Measurements from ENCODE around the gene KRT6A.

Gene KRT6A

DNA sequence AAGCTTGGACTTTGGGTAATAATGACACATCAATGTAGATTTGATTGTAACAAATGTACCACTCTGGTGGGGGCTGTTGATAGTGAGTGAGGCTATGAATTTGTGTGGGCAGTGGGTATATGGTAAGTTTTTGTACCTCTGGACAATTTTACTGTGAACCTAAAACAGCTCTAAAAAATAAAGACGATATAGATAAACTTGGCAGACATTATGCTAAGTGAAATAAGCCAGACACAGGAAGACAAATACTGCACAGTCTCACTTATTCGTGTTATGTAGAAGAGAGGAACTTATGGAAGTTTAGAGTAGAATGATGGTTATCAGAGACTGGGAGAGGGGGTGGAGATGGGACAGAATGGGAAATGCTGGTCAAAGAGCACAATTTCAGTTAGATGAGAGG, 28.2 kb downstream of the KRT6A start:
- no peaks in the 10 kb centered on the region; the same call in 1 of the 2 replicates for H3K27me3 ChIP-seq (replicated peaks; ENCODE audit: insufficient read depth, low read length)
- no peaks in the 10 kb centered on the region for H3K36me3 ChIP-seq (replicated peaks; ENCODE audit: insufficient read depth, low read length)
- no peaks in the 10 kb centered on the region for H3K4me1 ChIP-seq (ENCODE audit: low read length)
- no peak overlapping the region for H3K4me3 ChIP-seq (ENCODE audit: low read length)
- no peaks in the 10 kb centered on the region for H4K20me1 ChIP-seq (ENCODE audit: insufficient read depth, low read length)
- DNase-seq = no peak
- no peaks in the 10 kb centered on the region for H3K79me2 ChIP-seq (ENCODE audit: low read length)
- H3K9ac ChIP-seq (ENCODE audit: low read length) = no peak overlapping the region
- no peaks in the 10 kb centered on the region for H3F3A ChIP-seq (ENCODE audit: insufficient read depth, low read length)
- no peak overlapping the region for H3K27ac ChIP-seq (ENCODE audit: low read length)
- H3K4me2 ChIP-seq (ENCODE audit: low read depth, low read length) = no peak overlapping the region
- H3K9me2 ChIP-seq (replicated peaks; ENCODE audit: insufficient read depth, low read length) = no peaks in the 10 kb centered on the region
- H2AFZ ChIP-seq (ENCODE audit: low read length) = no peak overlapping the region
- TF ChIP-seq EZH2 (optimal IDR thresholded peaks at IDR 0.05; ENCODE audit: low read depth, low read length) (no peak), EZH2phosphoT487 (IDR thresholded peaks at IDR 0.05; ENCODE audit: low read length) (no peak)
- TF ChIP-seq, protein P1, sequence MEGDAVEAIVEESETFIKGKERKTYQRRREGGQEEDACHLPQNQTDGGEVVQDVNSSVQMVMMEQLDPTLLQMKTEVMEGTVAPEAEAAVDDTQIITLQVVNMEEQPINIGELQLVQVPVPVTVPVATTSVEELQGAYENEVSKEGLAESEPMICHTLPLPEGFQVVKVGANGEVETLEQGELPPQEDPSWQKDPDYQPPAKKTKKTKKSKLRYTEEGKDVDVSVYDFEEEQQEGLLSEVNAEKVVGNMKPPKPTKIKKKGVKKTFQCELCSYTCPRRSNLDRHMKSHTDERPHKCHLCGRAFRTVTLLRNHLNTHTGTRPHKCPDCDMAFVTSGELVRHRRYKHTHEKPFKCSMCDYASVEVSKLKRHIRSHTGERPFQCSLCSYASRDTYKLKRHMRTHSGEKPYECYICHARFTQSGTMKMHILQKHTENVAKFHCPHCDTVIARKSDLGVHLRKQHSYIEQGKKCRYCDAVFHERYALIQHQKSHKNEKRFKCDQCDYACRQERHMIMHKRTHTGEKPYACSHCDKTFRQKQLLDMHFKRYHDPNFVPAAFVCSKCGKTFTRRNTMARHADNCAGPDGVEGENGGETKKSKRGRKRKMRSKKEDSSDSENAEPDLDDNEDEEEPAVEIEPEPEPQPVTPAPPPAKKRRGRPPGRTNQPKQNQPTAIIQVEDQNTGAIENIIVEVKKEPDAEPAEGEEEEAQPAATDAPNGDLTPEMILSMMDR (IDR thresholded peaks at IDR 0.05; ENCODE audit: low read length) = no peak
- H3K9me3 ChIP-seq (replicated peaks; ENCODE audit: insufficient read depth, low read length) = no peaks in the 10 kb centered on the region

DNA sequence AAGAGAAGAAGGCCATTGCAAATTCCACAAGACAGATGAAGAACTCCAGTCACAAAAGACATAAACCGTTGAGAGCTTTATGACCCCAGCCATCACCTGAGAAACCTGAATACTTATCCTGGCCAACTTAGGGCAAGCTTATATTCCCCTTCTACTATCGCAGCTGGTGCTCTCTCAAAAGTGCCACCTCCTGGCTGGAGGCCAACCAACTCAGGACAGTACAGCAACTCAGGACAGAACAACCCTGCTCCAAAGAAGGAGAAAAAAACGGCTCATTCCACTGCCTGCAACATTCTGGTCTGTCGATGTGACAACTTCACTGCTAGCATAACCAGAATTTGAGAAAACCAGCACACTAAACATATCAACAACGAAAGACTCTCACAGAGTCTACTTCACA, 31.4 kb downstream of the KRT6A start:
- Histone ChIP-seq H3K27ac (ENCODE audit: low read length) (no peak overlapping the region), H3K4me3 (ENCODE audit: low read length) (no peak overlapping the region), H3F3A (ENCODE audit: insufficient read depth, low read length) (no peaks in the 10 kb centered on the region), H3K36me3 (replicated peaks; ENCODE audit: insufficient read depth, low read length) (no peaks in the 10 kb centered on the region), H3K9me3 (replicated peaks; ENCODE audit: insufficient read depth, low read length) (no peaks in the 10 kb centered on the region), H3K9ac (ENCODE audit: low read length) (no peak overlapping the region), H3K79me2 (ENCODE audit: low read length) (no peaks in the 10 kb centered on the region), H3K4me1 (ENCODE audit: low read length) (no peaks in the 10 kb centered on the region), H2AFZ (ENCODE audit: low read length) (no peak overlapping the region), H3K9me2 (replicated peaks; ENCODE audit: insufficient read depth, low read length) (no peaks in the 10 kb centered on the region), H3K27me3 (replicated peaks; ENCODE audit: insufficient read depth, low read length) (no peaks in the 10 kb centered on the region; the same call in 1 of the 2 replicates), H4K20me1 (ENCODE audit: insufficient read depth, low read length) (no peaks in the 10 kb centered on the region), H3K4me2 (ENCODE audit: low read depth, low read length) (no peak overlapping the region)
- no peak for TF ChIP-seq EZH2phosphoT487 (IDR thresholded peaks at IDR 0.05; ENCODE audit: low read length)
- TF ChIP-seq, protein P1 (IDR thresholded peaks at IDR 0.05; ENCODE audit: low read length) = no peak
- DNase-seq = no peak

DNA sequence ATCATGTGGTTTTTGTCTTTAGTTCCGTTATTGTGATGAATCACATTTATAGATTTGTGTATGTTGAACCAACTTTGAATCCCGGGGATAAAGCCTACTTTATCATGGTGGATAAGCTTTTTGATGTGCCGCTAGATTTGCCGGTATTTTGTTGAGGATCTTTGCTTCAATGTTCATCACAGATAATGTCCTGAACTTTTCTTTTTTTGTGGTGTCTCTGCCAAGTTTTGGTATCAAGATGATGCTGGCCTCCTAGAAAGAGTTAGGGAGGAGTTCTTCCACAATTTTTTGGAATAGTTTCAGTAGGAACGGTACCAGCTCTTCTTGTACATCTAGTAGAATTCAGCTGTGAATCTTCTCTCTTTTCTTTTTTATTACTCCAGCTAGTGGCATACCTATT, 34.2 kb downstream of the KRT6A start:
- Histone ChIP-seq H3K4me3 (ENCODE audit: low read length) (no peak overlapping the region), H3K4me1 (ENCODE audit: low read length) (no peaks in the 10 kb centered on the region), H3K9me2 (replicated peaks; ENCODE audit: insufficient read depth, low read length) (no peaks in the 10 kb centered on the region), H3K9ac (ENCODE audit: low read length) (no peak overlapping the region), H3K9me3 (replicated peaks; ENCODE audit: insufficient read depth, low read length) (no peaks in the 10 kb centered on the region), H2AFZ (ENCODE audit: low read length) (no peak overlapping the region), H3K36me3 (replicated peaks; ENCODE audit: insufficient read depth, low read length) (no peaks in the 10 kb centered on the region), H3K79me2 (ENCODE audit: low read length) (no peaks in the 10 kb centered on the region), H3F3A (ENCODE audit: insufficient read depth, low read length) (no peaks in the 10 kb centered on the region), H4K20me1 (ENCODE audit: insufficient read depth, low read length) (no peaks in the 10 kb centered on the region), H3K4me2 (ENCODE audit: low read depth, low read length) (no peak overlapping the region), H3K27me3 (replicated peaks; ENCODE audit: insufficient read depth, low read length) (no peaks in the 10 kb centered on the region), H3K27ac (ENCODE audit: low read length) (no peak overlapping the region)
- DNase-seq = no peak
- no peak for TF ChIP-seq EZH2 (optimal IDR thresholded peaks at IDR 0.05; ENCODE audit: low read depth, low read length)
- TF ChIP-seq EZH2phosphoT487 (IDR thresholded peaks at IDR 0.05; ENCODE audit: low read length) = no peak
- TF ChIP-seq, protein P1 (IDR thresholded peaks at IDR 0.05; ENCODE audit: low read length) = no peak

All from MM.1S (cell line).